Sciatic nerve (tissue), 2 donors: ENCODE results near the gene DCAF17. TPM values are rescaled to one million over a fixed set of nuclear protein-coding genes. Genes with fewer than 3 reads are reported as not detected.

ENCODE experiments used
- ATAC-seq: fragments of 200-7000 bp; cut with Tn5 transposase; one replicate; pipeline ENCODE4 v1.9.1; 2020; ENCODE audit warnings: mild to moderate bottlenecking, moderate library complexity
- DNase-seq: peaks from one replicate; pipeline ENCODE4 v3.0.0-alpha.2; 2020; ENCODE audit warnings: low spot score
- intact Hi-C: fragments of 100-400 bp; cut with DNase I; formaldehyde crosslinking; loops from one replicate; pipeline ENCODE4 v1.14.2; 2022
- total RNA-seq: library from RNA; stranded (reverse); fragmentation: NEBNext Ultra II Directional; extraction: Animal tissue kit (Norgen Biotek cat#: 25700); gene quantifications from one replicate; pipeline ENCODE4 v1.2.1, GENCODE V29; 2021
- donor health status: DM: no; HTN: no; CAD: no.
- donor health status: DM: no; HTN: no; CAD: no.

Gene DCAF17
- total RNA-seq, 1 donor from 2014 or later, result 24.0 TPM

GRCh38 chr2:171432969-171433762 lies 860 bp upstream of the DCAF17 start:
- no peak for ATAC-seq
- intact Hi-C loops, result loop anchor here (5.0 kb wide), 1 partner anchor 89 kb away; the partner anchor contains the start of gene CYBRD1
- no peak for DNase-seq

GRCh38 chr2:171433763-171434012 lies 338 bp upstream of the DCAF17 start, which contains the start of gene METTL8:
METTL8 (minus strand) TSS chr2:171433990; CDS start chr2:171392185, 41,805 bp downstream.
- ATAC-seq (no peak), DNase-seq (no peak)
- intact Hi-C loops, result loop anchor here (5.0 kb wide), 1 partner anchor 89 kb away; the partner anchor contains the start of gene CYBRD1

GRCh38 chr2:171436307-171436706 lies 2.3 kb downstream of the DCAF17 start:
- DNase-seq, result no peak
- intact Hi-C loops, result no loop called here
- ATAC-seq, result no peak

- DNase-seq (no peak), ATAC-seq (no peak)
- intact Hi-C loops, result no loop called here
Observed at GRCh38 chr2:171441470-171441869, 7.4 kb downstream of the DCAF17 start.

- DNase-seq, result no peak
- intact Hi-C loops, result no loop called here
- no peak for ATAC-seq
Observed at GRCh38 chr2:171447675-171448074, 13.6 kb downstream of the DCAF17 start.

GRCh38 chr2:171451074-171451473 lies 17.0 kb downstream of the DCAF17 start:
- DNase-seq, result no peak
- intact Hi-C loops, result no loop called here
- no peak for ATAC-seq

- intact Hi-C loops, result no loop called here
- DNase-seq (no peak), ATAC-seq (no peak)
Observed at GRCh38 chr2:171452773-171453172, 18.7 kb downstream of the DCAF17 start.

- intact Hi-C loops, result no loop called here
- ATAC-seq (no peak), DNase-seq (no peak)
Observed at GRCh38 chr2:171459498-171459897, 25.5 kb downstream of the DCAF17 start.

GRCh38 chr2:171460537-171460936 lies 26.5 kb downstream of the DCAF17 start:
- intact Hi-C loops, result no loop called here
- ATAC-seq (no peak), DNase-seq (no peak)

GRCh38 chr2:171469176-171469575 lies 35.1 kb downstream of the DCAF17 start:
- ATAC-seq (no peak), DNase-seq (no peak)
- intact Hi-C loops, result no loop called here

- DNase-seq (no peak), ATAC-seq (no peak)
- intact Hi-C loops, result no loop called here
Observed at GRCh38 chr2:171470129-171470528, 36.1 kb downstream of the DCAF17 start.

- ATAC-seq (no peak), DNase-seq (no peak)
- intact Hi-C loops, result no loop called here
Observed at GRCh38 chr2:171475979-171476378, 42.0 kb downstream of the DCAF17 start.

GRCh38 chr2:171478345-171478744 lies 44.3 kb downstream of the DCAF17 start:
- DNase-seq (no peak), ATAC-seq (no peak)
- intact Hi-C loops, result no loop called here

- intact Hi-C loops, result no loop called here
- DNase-seq (no peak), ATAC-seq (no peak)
Observed at GRCh38 chr2:171479154-171479814, 45.3 kb downstream of the DCAF17 start.

- no peak for ATAC-seq
- intact Hi-C loops, result no loop called here
- no peak for DNase-seq
Observed at GRCh38 chr2:171480908-171481307, 46.9 kb downstream of the DCAF17 start.

GRCh38 chr2:171482308-171482707 lies 48.3 kb downstream of the DCAF17 start:
- intact Hi-C loops, result no loop called here
- no peak for ATAC-seq
- no peak for DNase-seq

GRCh38 chr2:171482877-171483276 lies 48.9 kb downstream of the DCAF17 start:
- ATAC-seq (no peak), DNase-seq (no peak)
- intact Hi-C loops, result no loop called here

GRCh38 chr2:171483793-171484192 lies 49.8 kb downstream of the DCAF17 start:
- no peak for ATAC-seq
- intact Hi-C loops, result no loop called here
- DNase-seq, result no peak

GRCh38 chr2:171485116-171485515 lies 51.1 kb downstream of the DCAF17 start:
- DNase-seq (no peak), ATAC-seq (no peak)
- intact Hi-C loops, result no loop called here

- no peak for ATAC-seq
- no peak for DNase-seq
- intact Hi-C loops, result no loop called here
Observed at GRCh38 chr2:171487201-171487600, 53.2 kb downstream of the DCAF17 start.

GRCh38 chr2:171487803-171488259 lies 53.8 kb downstream of the DCAF17 start:
- DNase-seq (no peak), ATAC-seq (no peak)
- intact Hi-C loops, result no loop called here
